GM23338 (cell line): ENCODE results near the gene TMEM33.

Source experiments
- CREB1 ChIP-seq: fragments of 250-450 bp; sonication (Bioruptor Pico); IDR thresholded peaks from 2 replicates; pipeline ENCODE4 v1.5.0; 2020; ENCODE audit warnings: low read depth, mild to moderate bottlenecking, moderate library complexity
- CTCF ChIP-seq, 2 experiments: fragments of 200-600 bp in 1 of 2; sonication (generic) in 1 of 2; conservative IDR thresholded peaks; 2 replicates each; pipeline versions ENCODE4 v1.5.1 to v1.6.1; 2016 to 2017; ENCODE audit warnings: antibody characterized with exemption in 2 of 2, low read depth in 2 of 2, mild to moderate bottlenecking in 2 of 2, moderate library complexity in 1 of 2
- EZH2 ChIP-seq: fragments of 200-600 bp; sonication (generic); IDR thresholded peaks from one replicate; pipeline ENCODE4 v1.8.0; 2017; ENCODE audit warnings: antibody characterized with exemption, mild to moderate bottlenecking, low read depth; ENCODE audit not compliant: unreplicated experiment
- EZH2phosphoT487 ChIP-seq: fragments of 200-600 bp; sonication (generic); IDR thresholded peaks from one replicate; pipeline ENCODE4 v1.8.1; 2018; ENCODE audit warnings: antibody characterized with exemption; ENCODE audit not compliant: unreplicated experiment
- POLR2AphosphoS5 ChIP-seq: IDR thresholded peaks from 2 replicates; pipeline ENCODE4 v1.6.1; 2016; ENCODE audit warnings: antibody characterized with exemption, low read depth
- REST ChIP-seq: IDR thresholded peaks from one replicate; pipeline ENCODE4 v1.6.1; 2018; ENCODE audit warnings: antibody characterized with exemption; ENCODE audit not compliant: unreplicated experiment

GRCh38 chr4:41934514-41934900 lies 722 bp upstream of the TMEM33 start:
- TF ChIP-seq CTCF (conservative IDR thresholded peaks at IDR 0.05; ENCODE audit: low read depth in 2 of 2) (no peak), EZH2 (no peak), POLR2AphosphoS5 (no peak), REST (no peak), EZH2phosphoT487 (no peak), CREB1 (no peak)
